GM18907 (cell line): ENCODE measurements around the gene A2ML1.
"Not testable (repeated sequence)": the region's sequence is repeated elsewhere in the genome, so short reads cannot be mapped to it uniquely, and the experiment has no call there.

ENCODE experiments used
- ATAC-seq: cut with Tn5 transposase; IDR thresholded peaks from one replicate; pipeline ENCODE4 v1.9.1; 2021; ENCODE audit warnings: mild to moderate bottlenecking, moderate library complexity; ENCODE audit not compliant: unreplicated experiment

Gene A2ML1

DNA sequence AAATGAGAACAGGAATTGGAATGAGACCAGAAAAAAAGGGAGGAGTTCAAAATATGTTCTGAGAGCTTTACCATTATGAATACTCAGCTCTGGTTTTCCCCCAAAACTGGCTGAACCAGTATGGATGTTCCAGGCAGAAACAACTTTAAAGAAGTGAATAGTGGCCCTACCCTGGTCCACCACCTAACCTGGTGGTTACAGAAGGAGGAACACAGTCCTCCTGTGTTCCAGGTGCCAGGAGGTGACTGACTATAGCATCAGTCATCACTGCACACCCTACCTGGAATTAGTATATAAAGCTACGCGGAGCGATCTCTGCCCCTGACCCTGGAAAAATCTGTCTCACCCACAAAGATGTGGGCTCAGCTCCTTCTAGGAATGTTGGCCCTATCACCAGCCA, at the start of gene A2ML1:
Gene A2ML1, plus strand, starts transcription at position 324 of the 400 bp plus-strand sequence. Its CDS starts 31 bp downstream, at position 355.
- ATAC-seq, result no peak

DNA sequence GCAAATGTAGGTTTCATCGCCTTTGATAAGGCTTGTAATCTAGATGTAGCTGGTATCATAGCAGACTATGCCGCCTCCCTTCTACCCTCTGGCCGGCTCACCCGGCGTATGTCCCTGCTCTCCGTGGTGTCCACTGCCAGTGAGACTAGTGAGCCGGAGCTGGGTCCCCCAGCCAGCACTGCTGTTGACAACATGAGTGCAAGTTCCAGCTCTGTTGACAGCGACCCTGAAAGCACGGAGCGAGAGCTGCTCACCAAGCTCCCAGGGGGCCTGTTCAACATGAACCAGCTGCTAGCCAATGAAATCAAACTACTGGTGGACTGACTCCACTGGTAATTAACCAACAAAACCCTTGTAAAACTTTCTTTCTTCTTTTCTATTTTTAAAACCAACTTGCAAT, 49.0 kb upstream of the A2ML1 start:
- ATAC-seq, result no peak

DNA sequence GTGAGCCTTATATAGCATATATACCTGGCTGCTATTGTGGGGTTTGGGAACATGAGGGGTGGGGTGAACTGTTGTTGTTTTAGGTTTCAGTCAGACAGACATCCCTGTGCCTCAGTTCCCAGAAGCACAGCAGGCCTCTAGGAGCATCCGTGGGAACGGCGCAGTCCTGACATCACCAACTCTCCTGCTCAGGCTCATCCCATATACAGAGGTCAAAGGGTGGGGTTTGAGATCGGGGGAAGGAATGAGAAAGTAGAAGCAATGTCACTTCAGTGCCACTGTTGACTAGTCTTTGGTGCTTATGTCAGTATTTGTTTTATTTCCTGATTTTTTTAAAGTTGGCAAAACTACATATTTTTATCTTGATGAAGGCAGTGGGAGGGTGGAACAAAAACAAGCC, 43.1 kb upstream of the A2ML1 start:
- no peak for ATAC-seq

DNA sequence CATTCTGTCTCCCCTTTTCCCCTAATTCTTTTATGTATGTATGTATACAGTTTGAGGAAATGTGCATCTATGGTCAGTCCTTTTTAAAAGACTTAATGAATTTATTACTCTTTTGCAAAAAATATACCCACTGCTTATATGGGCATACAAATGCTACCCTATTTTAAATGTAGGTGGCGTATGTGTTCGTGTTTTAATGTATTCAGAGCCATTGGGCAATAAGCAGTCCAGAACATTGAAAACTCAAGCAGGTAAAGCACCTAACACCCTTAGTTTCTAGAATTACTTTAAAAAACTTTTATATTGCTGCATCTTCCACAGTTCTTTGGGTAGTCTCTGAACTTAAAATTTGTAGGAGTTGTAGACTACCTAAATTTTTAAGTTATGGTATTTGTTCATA, 42.6 kb upstream of the A2ML1 start:
- ATAC-seq, result no peak

DNA sequence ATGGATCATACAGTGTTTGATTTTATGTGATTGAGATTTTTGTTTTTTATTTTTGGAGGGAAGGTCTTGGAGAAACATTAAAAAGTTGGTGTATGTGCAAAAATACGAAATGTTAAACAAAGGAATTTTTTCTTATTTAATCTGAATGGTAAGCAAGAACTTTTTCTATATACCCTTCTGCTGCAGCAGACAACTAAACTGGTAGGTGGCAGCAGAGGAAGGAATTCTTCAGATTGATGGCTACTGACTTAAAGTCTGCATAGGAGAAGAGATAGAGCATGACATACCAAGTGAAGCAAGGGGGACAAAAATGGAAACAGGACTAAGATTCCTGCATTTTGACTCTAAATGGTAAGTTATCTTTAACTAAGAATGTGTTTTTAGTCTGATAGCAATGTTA, 42.0 kb upstream of the A2ML1 start:
- no peak for ATAC-seq

DNA sequence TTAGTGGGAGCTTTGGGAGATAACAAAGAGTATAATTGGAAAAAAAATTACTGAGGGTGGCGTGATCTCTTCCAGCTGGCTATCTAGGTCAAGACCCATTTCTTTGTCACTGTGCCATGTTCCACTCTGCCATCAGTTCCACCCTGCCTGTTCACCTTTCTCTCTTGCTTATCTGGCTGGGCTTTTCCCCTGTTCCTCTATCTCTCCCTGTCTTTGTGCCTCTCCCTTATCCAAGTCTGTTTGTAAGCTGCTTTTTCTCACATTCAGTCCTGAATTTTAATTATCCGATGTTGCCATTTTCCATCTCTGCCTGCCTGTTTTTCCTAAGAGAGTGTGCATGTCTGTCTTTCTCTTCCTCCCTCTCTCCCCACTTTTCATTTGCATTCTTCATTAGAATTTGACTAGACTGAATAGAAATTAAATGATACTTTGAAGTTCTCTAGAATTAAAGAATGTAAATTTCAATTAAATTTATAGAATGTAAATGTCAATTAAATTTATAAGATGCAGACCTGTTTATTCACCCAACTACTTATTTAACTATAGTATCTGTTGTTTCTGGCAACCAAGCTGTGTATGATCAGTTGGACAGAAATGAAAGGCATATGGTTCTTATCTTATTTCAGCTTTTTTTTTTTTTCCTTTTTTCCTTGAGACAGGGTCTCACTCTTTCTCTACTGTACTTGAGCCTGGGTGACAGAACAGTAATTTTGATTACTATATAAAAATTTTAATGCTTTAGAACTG, 40.9 kb upstream of the A2ML1 start:
- no peak for ATAC-seq

DNA sequence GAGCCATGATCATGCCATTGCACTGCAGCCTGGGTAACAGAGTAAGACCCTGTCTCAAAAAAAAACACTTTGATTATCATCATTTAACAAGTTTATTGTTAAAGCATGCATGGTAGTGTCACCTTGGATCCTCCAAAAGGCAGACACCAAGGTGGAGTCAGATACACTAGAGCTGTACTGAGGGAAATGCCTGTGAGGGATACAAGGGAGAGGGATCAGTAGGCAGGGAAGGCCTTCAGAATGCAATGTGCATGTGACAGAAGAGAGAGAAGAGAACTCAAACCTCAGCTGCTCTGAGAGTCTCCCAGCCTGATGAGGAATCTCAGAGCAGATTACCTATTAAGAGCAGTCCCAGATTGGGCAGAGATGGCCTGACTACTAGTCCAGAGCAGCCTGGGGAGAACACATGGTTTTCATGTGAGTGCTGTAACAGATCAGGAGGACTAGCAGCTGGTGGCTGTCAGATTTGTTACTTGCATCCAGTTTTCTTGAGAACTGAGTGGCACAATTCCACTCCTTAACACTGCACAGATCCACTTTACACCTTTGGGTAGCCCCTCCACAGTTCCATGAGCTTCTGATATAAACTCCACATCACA, 38.0 kb upstream of the A2ML1 start:
- ATAC-seq, result no peak

DNA sequence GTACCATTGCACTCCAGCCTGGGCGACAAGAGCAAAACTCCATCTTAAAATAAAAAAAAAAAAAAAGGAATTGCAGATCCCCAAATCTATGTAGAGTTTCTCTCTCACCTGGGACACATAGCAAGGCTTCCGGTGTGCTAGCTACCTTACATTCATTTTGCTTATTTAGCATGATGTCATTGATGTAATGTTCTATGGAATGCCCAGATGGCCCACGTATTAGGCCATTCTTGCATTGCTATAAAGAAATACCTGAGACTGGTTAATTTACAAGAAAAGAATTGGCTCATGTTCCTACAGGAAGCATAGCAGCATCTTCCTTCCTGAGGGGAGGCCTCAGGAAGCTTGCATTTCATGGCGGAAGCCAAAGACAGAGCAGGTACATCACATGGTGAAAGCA, 36.9 kb upstream of the A2ML1 start:
- ATAC-seq, result no peak

DNA sequence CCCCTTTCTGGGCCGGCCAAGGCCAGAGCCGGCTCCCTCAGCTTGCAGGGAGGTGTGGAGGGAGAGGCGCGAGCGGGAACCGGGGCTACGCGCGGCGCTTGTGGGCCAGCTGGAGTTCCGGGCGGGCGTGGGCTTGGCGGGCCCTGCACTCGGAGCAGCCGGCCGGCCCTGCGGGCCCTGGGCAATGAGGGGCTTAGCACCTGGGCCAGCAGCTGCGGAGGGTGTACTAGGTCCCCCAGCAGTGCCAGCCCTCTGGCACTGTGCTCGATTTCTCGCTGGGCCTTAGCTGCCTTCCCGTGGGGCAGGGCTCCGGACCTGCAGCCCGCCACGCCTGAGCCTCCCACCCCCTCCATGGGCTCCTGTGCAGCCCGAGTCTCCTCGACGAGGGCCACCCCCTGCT, 35.2 kb upstream of the A2ML1 start:
- ATAC-seq, result not testable (repeated sequence)

DNA sequence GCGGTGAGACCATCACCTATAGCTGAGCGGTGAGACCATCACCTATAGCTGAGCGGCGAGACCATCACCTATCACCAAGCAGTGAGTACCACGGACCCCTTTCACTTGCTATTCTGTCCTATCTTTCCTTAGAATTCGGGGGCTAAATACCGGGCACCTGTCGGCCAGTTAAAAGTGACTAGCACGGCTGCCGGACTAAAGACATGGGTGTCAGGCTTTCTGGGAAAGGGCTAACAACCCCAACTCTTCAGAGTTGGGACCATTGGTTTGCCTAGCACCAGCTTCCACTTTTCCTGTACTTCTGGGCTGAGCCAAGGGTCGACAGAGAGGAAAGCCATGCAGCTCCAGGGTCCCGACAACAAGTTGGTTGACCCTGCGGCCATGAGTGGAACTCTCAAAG, 33.7 kb upstream of the A2ML1 start:
- not testable (repeated sequence) for ATAC-seq

DNA sequence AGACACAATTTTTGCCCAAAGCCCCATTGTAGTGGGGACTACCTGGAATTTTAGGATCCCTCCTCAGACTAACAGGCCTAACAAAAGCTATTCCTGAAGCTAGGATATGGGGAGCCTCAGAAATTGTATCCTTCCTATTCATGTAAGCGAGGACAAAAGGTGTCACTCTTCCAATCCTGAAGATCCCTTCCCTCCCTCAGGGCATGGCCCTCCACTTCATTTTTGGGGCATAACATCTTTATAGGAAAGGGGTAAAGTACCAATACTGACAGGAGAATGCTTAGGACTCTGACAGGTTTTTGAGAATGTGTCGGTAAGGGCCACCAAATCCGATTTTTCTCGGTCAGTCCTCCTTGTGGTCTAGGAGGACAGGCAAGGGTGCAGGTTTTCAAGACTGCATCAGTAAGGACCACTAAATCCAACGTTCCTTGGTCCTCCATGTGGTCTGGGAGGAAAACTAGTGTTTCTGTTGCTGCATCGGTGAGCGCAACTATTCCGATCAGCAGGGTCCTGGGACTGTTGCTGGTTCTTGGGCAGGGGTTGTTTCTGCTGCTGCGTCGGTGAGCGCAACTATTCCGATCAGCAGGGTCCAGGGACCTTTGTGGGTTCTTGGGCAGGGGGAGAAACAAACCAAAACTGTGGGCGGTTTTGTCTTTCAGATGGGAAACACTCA, 32.9 kb upstream of the A2ML1 start:
- not testable (repeated sequence) for ATAC-seq

DNA sequence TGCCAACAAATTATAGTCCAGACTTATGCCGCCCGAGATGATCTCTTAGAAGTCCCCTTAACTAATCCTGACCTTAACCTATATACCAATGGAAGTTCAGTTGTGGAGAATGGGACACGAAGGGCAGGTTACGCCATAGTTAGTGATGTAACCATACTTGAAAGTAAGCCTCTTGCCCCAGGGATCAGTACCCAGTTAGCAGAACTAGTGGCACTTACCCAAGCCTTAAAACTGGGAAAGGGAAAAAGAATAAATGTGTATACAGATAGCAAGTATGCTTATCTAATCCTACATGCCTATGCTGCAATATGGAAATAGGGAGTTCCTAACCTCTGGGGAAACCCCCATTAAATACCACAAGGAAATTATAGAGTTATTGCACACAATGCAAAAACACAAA, 29.2 kb upstream of the A2ML1 start:
- not testable (repeated sequence) for ATAC-seq

DNA sequence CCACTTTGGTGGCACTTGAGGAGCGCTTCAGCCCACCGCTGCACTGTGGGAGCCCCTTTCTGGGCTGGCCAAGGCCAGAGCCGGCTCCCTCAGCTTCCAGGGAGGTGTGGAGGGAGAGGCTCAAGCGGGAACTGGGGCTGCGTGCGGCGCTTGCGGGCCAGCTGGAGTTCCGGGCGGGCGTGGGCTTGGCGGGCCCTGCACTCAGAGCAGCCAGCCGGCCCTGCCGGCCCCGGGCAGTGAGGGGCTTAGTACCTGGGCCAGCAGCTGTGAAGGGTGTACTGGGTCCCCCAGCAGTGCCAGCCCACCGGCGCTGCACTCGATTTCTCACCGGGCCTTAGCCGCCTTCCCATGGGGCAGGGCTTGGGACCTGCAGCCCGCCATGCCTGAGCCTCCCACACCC, 27.8 kb upstream of the A2ML1 start:
- not testable (repeated sequence) for ATAC-seq

DNA sequence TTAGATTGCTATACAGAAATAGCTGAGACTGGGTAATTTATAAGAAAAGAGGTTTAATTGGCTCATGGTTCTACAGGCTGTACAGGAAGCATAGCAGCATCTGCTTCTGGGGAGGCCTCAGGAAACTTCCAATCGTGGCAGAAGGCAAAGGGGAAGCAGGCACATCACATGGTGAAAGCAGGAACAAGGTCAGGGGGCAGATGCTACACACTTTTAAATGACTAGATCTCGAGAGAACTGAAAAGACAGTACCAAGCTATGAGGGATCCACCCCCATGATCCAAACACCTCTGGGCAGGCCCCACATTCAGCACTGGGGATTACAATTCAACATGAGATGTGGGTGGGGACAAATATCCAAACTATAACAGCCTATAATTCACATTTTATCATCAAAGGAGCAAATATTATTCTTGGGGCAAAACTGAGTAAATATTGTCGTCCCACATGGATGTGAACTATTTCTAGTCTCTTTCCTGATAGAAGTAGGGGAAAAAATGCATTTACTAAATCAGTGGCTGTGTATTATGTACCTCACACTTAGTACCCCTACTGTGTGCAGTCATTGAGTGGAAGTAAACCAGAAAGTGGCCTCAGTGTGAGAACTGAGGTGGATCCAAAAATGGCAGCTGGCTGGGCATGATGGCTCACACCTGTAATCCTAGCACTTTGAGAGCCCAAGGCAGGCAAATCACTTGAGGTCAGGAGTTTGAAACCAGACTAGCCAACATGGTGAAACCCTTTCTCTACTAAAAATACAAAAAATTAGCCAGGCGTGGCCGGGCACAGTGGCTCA, 25.4 kb upstream of the A2ML1 start:
- ATAC-seq, result no peak

DNA sequence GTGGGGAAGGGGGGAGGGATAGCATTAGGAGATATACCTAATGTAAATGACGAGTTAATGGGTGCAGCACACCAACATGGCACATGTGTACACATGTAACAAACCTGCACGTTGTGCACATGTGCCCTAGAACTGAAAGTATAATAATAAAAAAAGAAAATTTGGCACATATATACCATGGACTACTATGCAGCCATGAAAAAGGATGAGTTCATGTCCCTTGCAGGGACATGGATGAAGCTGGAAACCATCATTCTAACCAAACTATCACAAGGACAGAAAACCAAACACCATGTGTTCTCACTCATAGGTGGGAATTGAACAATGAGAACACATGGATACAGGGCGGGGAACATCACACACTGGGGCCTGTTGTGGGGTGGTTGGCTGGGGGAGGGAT, 21.2 kb upstream of the A2ML1 start:
- ATAC-seq, result not testable (repeated sequence)

DNA sequence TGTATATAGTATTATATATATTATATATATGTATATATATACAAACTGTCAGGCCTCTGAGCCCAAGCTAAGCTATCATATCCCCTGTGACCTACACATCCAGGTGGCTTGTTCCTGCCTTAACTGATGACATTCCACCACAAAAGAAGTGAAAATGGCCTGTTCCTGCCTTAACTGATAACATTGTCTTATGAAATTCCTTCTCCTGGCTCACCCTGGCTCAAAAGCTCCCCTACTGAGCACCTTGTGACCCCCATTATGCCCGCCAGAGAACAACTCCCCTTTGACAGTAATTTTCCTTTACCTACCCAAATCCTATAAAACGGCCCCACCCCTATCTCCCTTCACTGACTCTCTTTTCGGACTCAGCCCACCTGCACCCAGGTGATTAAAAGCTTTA, 17.6 kb upstream of the A2ML1 start:
- not testable (repeated sequence) for ATAC-seq

DNA sequence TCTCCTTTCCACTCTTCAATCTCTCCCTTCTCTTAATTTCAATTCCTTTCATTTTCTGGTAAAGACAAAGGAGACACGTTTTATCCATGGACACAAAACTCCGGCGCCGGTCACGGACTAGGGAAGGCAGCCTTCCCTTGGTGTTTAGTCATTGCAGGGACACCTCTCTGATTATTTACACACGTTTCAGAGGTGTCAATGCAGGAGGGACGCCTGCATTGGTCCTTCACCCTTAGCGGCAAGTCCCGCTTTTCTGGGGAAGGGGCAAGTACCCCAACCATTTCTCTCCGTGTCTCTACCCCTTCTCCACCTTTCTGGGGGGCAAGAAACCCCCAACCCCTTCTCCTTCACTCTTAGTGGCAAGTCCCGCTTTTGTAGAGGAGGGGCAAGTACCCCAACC, 16.9 kb upstream of the A2ML1 start:
- not testable (repeated sequence) for ATAC-seq

DNA sequence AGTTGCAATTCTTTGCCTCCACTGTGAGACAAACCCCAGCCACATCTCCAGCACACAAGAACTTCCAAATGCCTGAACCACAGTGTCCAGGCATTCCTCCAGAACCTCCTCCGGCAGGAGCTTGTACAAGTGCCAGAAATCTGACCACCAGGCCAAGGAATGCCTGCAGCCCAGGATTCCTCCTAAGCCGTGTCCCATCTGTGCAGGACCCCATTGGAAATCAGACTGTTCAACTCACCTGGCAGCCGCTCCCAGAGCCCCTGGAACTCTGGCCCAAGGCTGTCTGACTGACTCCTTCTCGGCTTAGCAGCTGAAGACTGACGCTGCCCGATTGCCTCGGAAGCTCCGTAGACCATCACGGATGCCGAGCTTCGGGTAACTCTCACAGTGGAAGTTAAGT, 15.3 kb upstream of the A2ML1 start:
- not testable (repeated sequence) for ATAC-seq

DNA sequence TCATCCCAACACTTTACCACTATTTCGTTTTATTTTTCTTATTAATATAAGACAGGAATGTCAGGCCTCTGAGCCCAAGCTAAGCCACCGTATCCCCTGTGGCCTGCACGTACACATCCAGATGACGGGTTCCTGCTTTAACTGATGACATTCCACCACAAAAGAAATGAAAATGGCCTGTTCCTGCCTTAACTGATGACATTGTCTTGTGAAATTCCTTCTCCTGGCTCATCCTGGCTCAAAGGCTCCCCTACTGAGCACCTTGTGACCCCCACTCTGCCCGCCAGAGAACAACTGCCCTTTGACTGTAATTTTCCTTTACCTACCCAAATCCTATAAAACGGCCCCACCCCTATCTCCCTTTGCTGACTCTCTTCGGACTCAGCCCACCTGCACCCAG, 12.3 kb upstream of the A2ML1 start:
- ATAC-seq, result not testable (repeated sequence)

DNA sequence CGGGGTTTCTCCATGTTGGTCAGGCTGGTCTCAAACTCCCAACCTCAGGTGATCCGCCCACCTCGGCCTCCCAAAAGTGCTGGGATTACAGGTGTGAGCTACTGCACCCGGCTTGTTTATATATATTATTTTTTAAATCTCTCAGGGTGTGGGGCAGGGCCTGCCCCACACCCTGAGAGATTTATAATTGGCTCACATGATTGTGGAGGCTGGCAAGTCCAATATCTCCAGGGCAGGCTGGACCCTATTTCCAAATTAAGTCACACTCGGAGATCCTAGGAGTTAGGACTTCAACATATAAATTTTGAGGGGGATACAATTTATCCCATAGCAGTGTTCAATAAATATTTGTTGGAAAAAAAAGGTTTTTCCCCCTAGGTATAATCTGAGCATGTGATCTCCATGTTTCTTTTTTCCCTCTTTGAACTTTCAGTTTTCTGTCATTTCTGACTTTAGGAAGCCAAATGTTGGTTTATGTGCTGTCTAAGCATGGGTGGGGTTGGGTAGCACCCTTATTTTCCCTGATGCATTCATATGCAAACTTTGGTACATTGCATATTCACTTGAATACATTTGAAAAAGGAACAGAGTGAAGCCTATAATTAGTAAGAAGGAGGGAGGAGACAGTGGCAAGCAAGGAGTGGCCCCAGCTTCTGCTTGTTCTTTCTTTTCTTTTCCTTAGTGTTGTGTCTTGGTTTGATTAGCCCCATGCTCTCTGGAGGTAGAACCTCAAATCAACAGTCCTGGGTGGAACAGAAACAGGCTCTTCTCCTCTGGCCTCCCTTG, 8.7 kb upstream of the A2ML1 start:
- no peak for ATAC-seq
